SK-N-SH (cell line): ENCODE measurements around the gene CXorf38.

Experiments used
- EZH2phosphoT487 ChIP-seq: fragments of 200-600 bp; sonication (generic); IDR thresholded peaks from 2 replicates; pipeline ENCODE4 v1.6.1; 2017; ENCODE audit warnings: low read depth, mixed run types, mild to moderate bottlenecking, antibody characterized with exemption, moderate library complexity, borderline replicate concordance
- GATA2 ChIP-seq: sonication (generic); formaldehyde crosslinking; IDR thresholded peaks from 2 replicates; pipeline ENCODE4 v1.5.0; 2020; ENCODE audit warnings: mild to moderate bottlenecking, missing genetic modification reagents
- JUND ChIP-seq: IDR thresholded peaks from 2 replicates; pipeline ENCODE4 v1.4.0; 2012
- POLR2AphosphoS5 ChIP-seq: IDR thresholded peaks from 2 replicates; pipeline ENCODE4 v1.6.1; 2012; ENCODE audit warnings: low read depth, low read length
- RCOR1 ChIP-seq: fragments of 150-350 bp; IDR thresholded peaks from 2 replicates; pipeline ENCODE4 v1.6.1; 2017; ENCODE audit warnings: antibody characterized with exemption, low read length
- RXRA ChIP-seq: IDR thresholded peaks from 2 replicates; pipeline ENCODE4 v1.4.0; 2012; ENCODE audit warnings: low read depth, mild to moderate bottlenecking, borderline replicate concordance
- SMC3 ChIP-seq: IDR thresholded peaks from 2 replicates; pipeline ENCODE4 v1.6.1; 2012; ENCODE audit warnings: low read depth, low read length, improper control_type of control experiment
- TAF1 ChIP-seq: IDR thresholded peaks from 2 replicates; pipeline ENCODE4 v1.6.1; 2012; ENCODE audit warnings: low read depth, mild to moderate bottlenecking, low read length, moderate library complexity, borderline replicate concordance
- TF ChIP-seq, protein P1 (sequence below): fragments of 200-600 bp; sonication (generic); IDR thresholded peaks from 2 replicates; pipeline ENCODE4 v1.6.1; 2017; ENCODE audit warnings: antibody characterized with exemption, mild to moderate bottlenecking, moderate library complexity

DNA sequence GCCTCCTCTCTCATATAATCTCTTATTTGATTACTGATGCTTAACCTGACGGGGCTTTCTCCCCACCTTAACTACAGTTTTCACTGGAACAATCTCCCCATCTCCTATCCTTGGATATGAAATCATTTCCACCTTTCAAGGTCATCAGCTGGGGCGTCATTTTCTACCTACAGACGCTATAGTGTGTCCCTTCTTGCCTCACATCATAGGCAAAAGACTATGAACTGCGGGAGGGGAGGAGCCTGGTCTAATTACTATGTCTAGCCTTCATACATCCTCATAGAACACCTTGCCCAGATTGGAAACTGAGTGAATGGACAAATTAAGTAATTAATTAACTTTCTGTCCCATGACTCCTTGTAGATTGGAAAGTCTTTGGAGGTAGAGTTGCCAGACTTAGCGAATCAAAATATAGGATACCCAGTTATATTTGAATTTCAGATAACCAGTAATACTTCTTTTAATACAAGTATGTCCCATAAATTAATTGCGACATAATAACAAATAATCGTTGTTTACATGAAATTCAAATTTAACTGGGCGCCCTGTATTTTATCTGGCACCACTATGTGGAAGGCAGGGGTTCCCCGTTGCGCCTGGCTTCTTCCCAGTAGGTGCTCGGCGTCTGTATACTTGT is 67.3 kb downstream of the CXorf38 start:
- TF ChIP-seq RCOR1 = no peak
- TF ChIP-seq, protein P1, sequence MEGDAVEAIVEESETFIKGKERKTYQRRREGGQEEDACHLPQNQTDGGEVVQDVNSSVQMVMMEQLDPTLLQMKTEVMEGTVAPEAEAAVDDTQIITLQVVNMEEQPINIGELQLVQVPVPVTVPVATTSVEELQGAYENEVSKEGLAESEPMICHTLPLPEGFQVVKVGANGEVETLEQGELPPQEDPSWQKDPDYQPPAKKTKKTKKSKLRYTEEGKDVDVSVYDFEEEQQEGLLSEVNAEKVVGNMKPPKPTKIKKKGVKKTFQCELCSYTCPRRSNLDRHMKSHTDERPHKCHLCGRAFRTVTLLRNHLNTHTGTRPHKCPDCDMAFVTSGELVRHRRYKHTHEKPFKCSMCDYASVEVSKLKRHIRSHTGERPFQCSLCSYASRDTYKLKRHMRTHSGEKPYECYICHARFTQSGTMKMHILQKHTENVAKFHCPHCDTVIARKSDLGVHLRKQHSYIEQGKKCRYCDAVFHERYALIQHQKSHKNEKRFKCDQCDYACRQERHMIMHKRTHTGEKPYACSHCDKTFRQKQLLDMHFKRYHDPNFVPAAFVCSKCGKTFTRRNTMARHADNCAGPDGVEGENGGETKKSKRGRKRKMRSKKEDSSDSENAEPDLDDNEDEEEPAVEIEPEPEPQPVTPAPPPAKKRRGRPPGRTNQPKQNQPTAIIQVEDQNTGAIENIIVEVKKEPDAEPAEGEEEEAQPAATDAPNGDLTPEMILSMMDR = no peak
- TF ChIP-seq POLR2AphosphoS5 = no peak
- TF ChIP-seq RXRA = no peak
- TF ChIP-seq GATA2 (CRISPR knock-in tag) = no peak
- TF ChIP-seq EZH2phosphoT487 = no peak
- TF ChIP-seq SMC3 = no peak
- TF ChIP-seq JUND = no peak
- TF ChIP-seq TAF1 = no peak
